Measurements from ENCODE around the gene NFIB. TPM values are rescaled to one million over a fixed set of nuclear protein-coding genes. Genes with fewer than 3 reads are reported as not detected.

NFIB gene
- total and polyA plus RNA-seq, 2 of the 13 experiments (the other 11 are each of a cell fraction or from before 2014, with no cell fraction given), result 0.98 to 4.6 TPM

DNA sequence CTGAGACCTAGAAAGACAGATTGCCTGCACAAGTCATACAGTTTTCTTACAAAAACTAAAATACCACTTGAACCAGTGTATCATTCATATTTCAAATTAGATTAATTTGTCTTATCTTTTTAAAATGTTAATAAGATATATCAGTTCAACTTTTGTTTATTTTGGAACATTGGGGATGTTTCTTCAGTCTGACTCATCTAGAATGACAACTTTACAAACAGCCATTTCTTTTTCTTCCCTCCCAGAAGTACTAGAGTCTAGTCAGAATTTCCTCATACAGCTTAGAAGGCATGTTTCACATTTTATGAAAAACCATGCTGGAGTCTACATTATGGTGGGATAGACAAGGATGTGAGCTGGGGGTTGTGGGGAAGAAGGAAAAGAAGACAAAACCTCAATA is 262.5 kb downstream of the NFIB start:
- CTCF ChIA-PET (ENCODE audit: low intra/inter-chr PET ratio, low total read pairs), result no interaction called here
- Histone ChIP-seq H3K27me3 (ENCODE audit: control insufficient read depth in 1 of 2, insufficient read depth in 2 of 2, low read length in 2 of 2) (no peaks in the 10 kb centered on the region), H3K9me3 (ENCODE audit: low read length) (no peaks in the 10 kb centered on the region), H3K4me2 (ENCODE audit: low read depth, low read length) (no peak overlapping the region), H2AFZ (ENCODE audit: low read length) (no peak overlapping the region), H3K4me1 (ENCODE audit: insufficient read depth, low read length) (no peaks in the 10 kb centered on the region), H4K20me1 (ENCODE audit: insufficient read depth, low read length) (no peaks in the 10 kb centered on the region), H3K79me2 (ENCODE audit: insufficient read depth, low read length) (no peaks in the 10 kb centered on the region), H3K9ac (ENCODE audit: insufficient read depth, low read depth, low read length) (no peak overlapping the region), H3K36me3 (replicated peaks in 1 of 2; ENCODE audit: control insufficient read depth in 1 of 2, insufficient read depth in 2 of 2, low read length in 2 of 2) (no peaks in the 10 kb centered on the region), H3K27ac (ENCODE audit: extremely low read length, insufficient read depth, low read length) (no peak overlapping the region), H3K4me3 (replicated peaks in 1 of 3; ENCODE audit: insufficient read depth in 1 of 3, low read depth in 2 of 3, low read length in 3 of 3) (no peak overlapping the region)
- TF ChIP-seq ZC3H13 (CRISPR knock-in tag; IDR thresholded peaks at IDR 0.05) (no peak), JUNB (CRISPR knock-in tag; IDR thresholded peaks at IDR 0.05; ENCODE audit: borderline replicate concordance) (no peak), ZNF282 (IDR thresholded peaks at IDR 0.05; ENCODE audit: partially characterized antibody) (no peak), TEAD3 (CRISPR knock-in tag; optimal IDR thresholded peaks at IDR 0.05; ENCODE audit: borderline replicate concordance) (no peak), WIZ (CRISPR knock-in tag; IDR thresholded peaks at IDR 0.05) (no peak), HNRNPLL (IDR thresholded peaks at IDR 0.05; ENCODE audit: low read depth, low read length, poor library complexity, severe bottlenecking) (no peak), IKZF1 (IDR thresholded peaks at IDR 0.05) (no peak), TOE1 (CRISPR knock-in tag; IDR thresholded peaks at IDR 0.05) (no peak), RCOR2 (CRISPR knock-in tag; IDR thresholded peaks at IDR 0.05) (no peak)
- TF ChIP-seq, protein P1, sequence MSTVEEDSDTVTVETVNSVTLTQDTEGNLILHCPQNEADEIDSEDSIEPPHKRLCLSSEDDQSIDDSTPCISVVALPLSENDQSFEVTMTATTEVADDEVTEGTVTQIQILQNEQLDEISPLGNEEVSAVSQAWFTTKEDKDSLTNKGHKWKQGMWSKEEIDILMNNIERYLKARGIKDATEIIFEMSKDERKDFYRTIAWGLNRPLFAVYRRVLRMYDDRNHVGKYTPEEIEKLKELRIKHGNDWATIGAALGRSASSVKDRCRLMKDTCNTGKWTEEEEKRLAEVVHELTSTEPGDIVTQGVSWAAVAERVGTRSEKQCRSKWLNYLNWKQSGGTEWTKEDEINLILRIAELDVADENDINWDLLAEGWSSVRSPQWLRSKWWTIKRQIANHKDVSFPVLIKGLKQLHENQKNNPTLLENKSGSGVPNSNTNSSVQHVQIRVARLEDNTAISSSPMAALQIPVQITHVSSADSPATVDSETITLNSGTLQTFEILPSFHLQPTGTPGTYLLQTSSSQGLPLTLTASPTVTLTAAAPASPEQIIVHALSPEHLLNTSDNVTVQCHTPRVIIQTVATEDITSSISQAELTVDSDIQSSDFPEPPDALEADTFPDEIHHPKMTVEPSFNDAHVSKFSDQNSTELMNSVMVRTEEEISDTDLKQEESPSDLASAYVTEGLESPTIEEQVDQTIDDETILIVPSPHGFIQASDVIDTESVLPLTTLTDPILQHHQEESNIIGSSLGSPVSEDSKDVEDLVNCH (CRISPR knock-in tag; IDR thresholded peaks at IDR 0.05), result no peak
- intact Hi-C loops (cut with micrococcal nuclease; ENCODE audit: unreplicated experiment) (no loop called here), in situ Hi-C loops (cut with HindIII; ENCODE audit: extremely low pct_ligation_motif_present, low pct_unique_long_range_greater_than_20kb) (no loop called here)
- POLR2A ChIA-PET, result no interaction called here
- no peak for ATAC-seq
- no peak for FAIRE-seq
- DNase-seq (ENCODE audit: low spot score), result no peak
- no TSS peak for BruUV-seq (replicated peaks)

Data from HepG2 (cell line).